CD4-positive, alpha-beta T cell treated with Interleukin-6 for 4 hours (primary cell): ENCODE data around the gene KIF16B.
"Not testable (repeated sequence)": the region's sequence is repeated elsewhere in the genome, so short reads cannot be mapped to it uniquely, and the experiment has no call there.

Experiments
- DNase-seq: peaks from one replicate; pipeline ENCODE4 v3.0.0-alpha.2; 2020; ENCODE audit warnings: mixed read lengths

KIF16B gene

GRCh38 chr20:16280219-16280618, 293.0 kb downstream of the KIF16B start:
- no peak for DNase-seq

- DNase-seq = no peak
These were observed 293.9 kb downstream of the KIF16B start for GRCh38 chr20:16279320-16279719.

GRCh38 chr20:16273812-16274555, 299.3 kb downstream of the KIF16B start:
- no peak for DNase-seq

DNA sequence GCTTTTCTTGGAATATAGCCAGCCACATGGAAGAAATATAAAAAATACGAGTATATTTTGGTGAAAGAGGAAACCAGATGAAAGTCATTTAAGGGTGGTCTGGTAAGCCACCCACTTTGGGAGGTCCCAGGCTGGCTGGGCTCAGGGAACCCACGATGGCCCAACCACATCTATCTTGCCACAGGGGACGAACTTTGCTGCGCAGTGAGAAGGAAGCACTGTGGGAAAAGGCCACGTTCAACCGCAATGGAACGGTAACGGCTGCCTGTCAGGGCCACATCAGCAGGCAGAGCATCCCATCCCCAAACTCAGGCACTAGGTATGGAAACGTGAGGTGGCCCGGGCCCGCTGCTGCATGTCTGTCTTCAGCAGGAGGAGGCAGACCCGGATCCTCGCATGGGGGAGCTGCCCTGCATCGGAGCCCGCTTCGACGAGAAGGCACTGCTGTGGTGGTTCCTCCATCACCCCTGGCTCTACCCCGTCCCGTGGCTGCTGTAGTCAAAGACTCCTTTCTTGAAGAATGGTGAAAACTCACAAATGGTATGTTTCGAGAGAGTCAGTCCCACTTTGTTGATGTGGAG, 300.4 kb downstream of the KIF16B start:
- DNase-seq = no peak

GRCh38 chr20:16271450-16271849, 301.8 kb downstream of the KIF16B start:
- no peak for DNase-seq

DNA sequence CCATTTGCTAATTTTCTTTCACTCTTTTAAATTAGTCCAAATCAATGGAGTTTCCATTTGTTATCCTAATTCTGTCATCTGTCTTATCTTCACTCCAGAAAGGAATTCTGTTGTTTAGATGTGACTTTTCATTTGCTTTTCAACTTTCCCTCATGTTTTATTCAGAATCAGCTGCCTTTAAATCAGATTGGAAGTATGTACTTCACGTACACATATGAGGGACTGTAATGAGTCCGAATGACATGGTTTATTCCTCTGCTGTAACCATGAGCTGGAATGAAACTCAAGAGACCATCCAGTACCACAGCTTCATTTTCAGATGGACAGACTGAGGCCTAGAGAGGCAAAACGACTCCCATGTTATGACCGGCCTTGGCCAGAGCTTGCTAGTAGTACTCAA, 302.3 kb downstream of the KIF16B start:
- no peak for DNase-seq

- DNase-seq = no peak
These were observed 302.8 kb downstream of the KIF16B start for GRCh38 chr20:16270314-16270931.

DNA sequence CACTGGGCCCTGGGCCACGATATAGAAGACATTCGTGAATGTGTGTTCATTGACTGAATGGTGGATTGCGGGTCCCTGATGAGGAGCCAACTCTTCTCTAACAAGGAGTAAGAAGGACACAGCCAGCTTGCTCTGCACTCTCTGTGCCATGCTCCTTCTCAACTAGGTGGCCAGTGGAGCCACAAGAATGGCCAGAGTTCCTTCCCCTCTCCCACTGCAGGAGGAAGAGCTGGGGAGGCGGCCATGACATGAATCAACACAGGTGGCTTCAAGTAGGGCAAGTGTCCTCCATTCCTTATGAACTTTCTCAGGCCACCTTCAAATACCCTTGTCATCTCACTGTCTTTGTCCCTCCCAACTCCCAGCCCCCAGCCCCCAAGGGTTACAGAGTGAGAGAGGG, 305.7 kb downstream of the KIF16B start:
- no peak for DNase-seq

- no peak for DNase-seq
These were observed 307.9 kb downstream of the KIF16B start for GRCh38 chr20:16265334-16265733.

DNA sequence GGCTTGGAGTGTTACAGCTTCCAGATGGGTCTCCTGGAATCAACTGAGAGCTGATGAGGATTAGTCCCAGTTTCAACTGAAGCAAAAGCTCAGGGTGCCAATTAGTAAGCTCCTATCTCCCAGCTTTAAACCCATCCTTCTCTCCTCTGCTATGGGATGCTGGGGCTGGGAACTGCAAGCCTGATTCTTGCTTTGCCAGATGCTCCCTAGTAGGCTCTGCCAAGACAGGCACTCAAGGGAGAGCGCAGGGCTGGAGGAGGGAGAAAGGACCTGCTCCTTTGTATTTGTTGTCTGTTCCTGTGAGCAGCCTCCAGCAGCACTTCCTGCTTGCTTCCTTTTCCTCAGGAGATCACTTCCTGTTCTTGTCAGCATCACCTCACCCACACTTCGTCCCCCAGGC, 309.7 kb downstream of the KIF16B start:
- no peak for DNase-seq

- no peak for DNase-seq
These were observed 310.7 kb downstream of the KIF16B start for GRCh38 chr20:16262594-16262993.

DNA sequence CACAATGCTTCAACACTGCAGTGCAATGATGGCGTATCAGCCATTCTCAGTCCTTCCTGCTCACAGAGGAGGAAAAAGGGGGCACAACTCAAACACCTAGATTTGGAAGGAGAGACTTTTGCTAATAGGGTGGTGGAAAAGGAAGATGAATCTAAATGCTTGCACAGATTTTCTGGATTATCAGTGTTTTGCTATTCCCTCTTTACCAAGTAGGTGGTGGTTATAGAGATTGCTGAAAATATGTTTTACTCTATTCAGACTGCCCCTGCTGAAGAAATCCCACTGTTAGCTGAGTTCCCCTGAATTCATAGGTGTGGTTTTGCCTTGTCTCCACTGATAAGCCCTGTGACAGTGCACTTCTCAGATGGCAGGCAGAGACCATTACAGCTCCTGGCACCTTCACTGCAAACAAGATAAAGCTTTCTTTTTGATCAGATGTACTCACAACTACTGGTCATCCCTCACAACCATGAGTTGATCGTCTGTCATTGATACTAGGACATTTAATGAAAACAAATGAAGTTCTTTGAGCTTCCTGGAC, 311.4 kb downstream of the KIF16B start:
- DNase-seq = no peak

DNA sequence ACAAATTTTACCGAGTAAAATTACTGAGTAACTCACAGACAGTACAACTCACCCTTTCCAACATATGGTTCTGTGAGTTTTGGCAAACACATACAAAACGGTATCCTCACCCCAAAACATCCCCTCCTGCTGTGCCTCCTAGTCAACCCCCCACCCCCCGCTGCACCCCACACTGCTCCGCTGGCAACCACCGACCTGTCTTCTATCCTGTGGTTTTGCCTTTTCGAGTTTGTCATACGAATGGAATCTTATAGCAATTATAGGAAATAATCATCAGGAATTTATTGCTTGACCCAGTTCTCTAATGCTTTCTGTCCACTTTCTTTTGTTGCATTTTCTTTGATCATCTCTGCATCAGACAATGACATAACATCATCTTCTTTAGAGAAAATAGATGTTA, 312.3 kb downstream of the KIF16B start:
- no peak for DNase-seq

GRCh38 chr20:16260133-16260532, 313.1 kb downstream of the KIF16B start:
- DNase-seq = not testable (repeated sequence)

DNA sequence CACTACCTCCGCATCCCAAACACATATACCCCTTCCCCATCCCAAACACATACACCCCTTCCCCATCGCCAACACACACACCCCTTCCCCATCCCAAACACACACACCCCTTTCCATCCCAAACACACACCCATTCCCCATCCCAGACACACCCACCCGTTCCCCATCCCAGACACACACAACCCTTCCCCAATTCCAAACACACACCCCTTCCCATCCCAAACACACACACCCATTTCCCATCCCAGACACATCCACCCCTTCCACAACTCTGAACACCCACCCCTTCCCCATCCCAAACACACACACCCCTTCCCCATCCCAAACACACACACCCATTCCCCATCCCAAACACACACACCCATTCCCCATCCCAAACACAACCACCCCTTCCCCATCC, 314.5 kb downstream of the KIF16B start:
- no peak for DNase-seq

- DNase-seq = no peak
These were observed 315.3 kb downstream of the KIF16B start for GRCh38 chr20:16257813-16258430.

DNA sequence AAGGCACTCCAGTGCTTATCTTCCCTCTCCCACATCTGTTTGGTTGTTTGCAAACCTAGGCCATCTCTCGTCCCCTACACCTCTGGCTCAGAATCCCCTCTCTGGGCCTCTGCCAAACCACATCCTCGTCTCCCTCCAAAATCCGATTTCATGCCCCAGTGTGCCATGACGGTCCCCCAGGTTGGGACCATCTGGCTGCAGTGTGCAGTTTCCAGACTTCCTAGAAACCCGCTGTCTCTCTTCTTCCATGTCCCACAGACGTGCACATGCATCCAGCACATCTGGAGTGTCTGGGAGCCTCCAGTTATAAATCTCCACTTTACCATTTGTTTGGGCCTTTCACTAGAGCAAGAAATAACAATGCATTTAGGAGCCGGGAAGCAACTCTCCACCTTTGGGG, 316.2 kb downstream of the KIF16B start:
- DNase-seq = no peak

DNA sequence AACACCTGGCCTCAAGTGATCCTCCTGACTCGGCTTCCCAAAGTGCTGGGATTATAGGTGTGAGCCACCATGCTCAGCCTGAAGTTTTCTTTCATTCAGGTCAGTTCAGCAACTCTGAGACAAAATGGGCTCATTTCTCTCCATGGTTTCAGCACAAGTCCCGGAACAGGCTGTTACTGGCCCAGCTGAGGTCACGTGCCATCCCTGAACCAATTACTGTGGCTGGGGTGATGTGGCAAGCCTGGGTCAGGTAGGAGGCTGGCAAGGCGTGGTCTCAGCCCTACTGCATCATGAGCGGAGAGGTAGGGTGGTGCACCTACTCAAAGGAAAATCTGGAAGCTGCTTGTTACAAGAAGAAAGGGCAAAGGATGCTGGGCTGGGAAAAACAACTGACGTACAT, 326.4 kb downstream of the KIF16B start:
- DNase-seq = no peak

- no peak for DNase-seq
These were observed 327.0 kb downstream of the KIF16B start for GRCh38 chr20:16246291-16246690.

- no peak for DNase-seq
These were observed 327.4 kb downstream of the KIF16B start for GRCh38 chr20:16245879-16246278.

- no peak for DNase-seq
These were observed 328.4 kb downstream of the KIF16B start for GRCh38 chr20:16244892-16245291.

- no peak for DNase-seq
These were observed 329.8 kb downstream of the KIF16B start for GRCh38 chr20:16243470-16243869.

- no peak for DNase-seq
These were observed 331.3 kb downstream of the KIF16B start for GRCh38 chr20:16241911-16242310.

DNA sequence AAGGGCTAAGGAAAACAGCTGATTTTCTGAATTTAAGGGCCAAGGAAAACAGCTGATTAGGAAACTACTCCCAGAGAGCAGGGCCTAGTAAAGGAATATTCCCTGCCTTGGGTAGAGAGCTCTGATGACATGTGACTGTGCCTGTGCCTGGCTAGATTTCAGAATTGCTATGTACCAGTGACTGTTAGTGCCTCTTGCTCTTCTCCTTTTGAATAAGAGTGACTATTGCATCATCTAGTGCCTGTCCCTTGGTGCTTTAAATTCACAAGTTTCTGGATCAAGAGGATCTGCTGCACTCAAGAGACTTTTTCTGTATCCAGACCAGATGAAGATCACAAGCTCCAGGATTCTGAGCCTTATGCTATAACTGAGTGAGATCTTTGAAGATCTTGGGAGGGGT, 332.9 kb downstream of the KIF16B start:
- no peak for DNase-seq
